K562 (cell line): Measurements from ENCODE around the gene KRT33A. TPM values are rescaled to one million over a fixed set of nuclear protein-coding genes. Genes with fewer than 3 reads are reported as not detected.
A peak's percentile ranks its signal among the peaks of the same experiment; 100 is the strongest.

Experiments
- ATAC-seq: fragments of 200-7000 bp; cut with Tn5 transposase; 3 replicates; pipeline ENCODE4 v1.9.1; 2020; ENCODE audit warnings: moderate library complexity
- BruUV-seq: library from RNA; stranded (reverse); fragments of 400-500 nt; replicated peaks from 2 replicates; lab custom pipeline; 2021; lab: Mats Ljungman, UMichigan
- CTCF ChIA-PET: fragments of 300-600 bp; formaldehyde crosslinking; extraction: SDS; loops from one replicate; lab custom pipeline; 2021; ENCODE audit warnings: low intra/inter-chr PET ratio; lab: Yijun Ruan, JAX
- POLR2A ChIA-PET: fragments of 300-600, 350-650 bp; sonication (Branson Sonifier 250); formaldehyde crosslinking; extraction: SDS; loops from one replicate; lab custom pipeline; 2021; ENCODE audit warnings: antibody characterized with exemption, inconsistent platforms; lab: Yijun Ruan, JAX
- DNase-seq, 4 experiments: peaks; one replicate each; pipeline versions ENCODE4 v3.0.0 to v3.0.0-alpha.2; 2011 to 2018; ENCODE audit warnings: low spot score in 3 of 4, mixed read lengths in 3 of 4; ENCODE audit errors: extremely low read depth in 1 of 4
- FAIRE-seq: peaks from 2 replicates; lab custom pipeline; 2011; peaks lifted over from hg19 to GRCh38; lab: Jason Lieb, UNC
- H2AFZ ChIP-seq: 2 replicates; pipeline ENCODE4 v1.6.0; 2011; ENCODE audit warnings: low read depth, low read length, control low read depth, inconsistent platforms
- H3K27ac ChIP-seq: fragments of 200-600 bp; 3 replicates; pipeline ENCODE4 v1.8.0; 2011; ENCODE audit warnings: low read depth, mild to moderate bottlenecking, control low read depth, inconsistent platforms, low read length, moderate library complexity, mixed read lengths; ENCODE audit errors: extremely low read depth
- H3K27me3 ChIP-seq, 2 experiments: fragments of 300-600 bp in 1 of 2; 2 replicates in 1 of 2; 3 replicates in 1 of 2; pipeline versions ENCODE4 v1.6.0 to v1.8.0; 2011; ENCODE audit warnings: inconsistent platforms in 2 of 2, low read length in 2 of 2, mild to moderate bottlenecking in 1 of 2, mixed read lengths in 1 of 2, moderate library complexity in 1 of 2; ENCODE audit not compliant: control insufficient read depth in 2 of 2, insufficient read depth in 2 of 2
- H3K36me3 ChIP-seq: fragments of 300-600 bp; 3 replicates; pipeline ENCODE4 v1.8.0; 2011; ENCODE audit warnings: mild to moderate bottlenecking, low read length, inconsistent platforms; ENCODE audit not compliant: control insufficient read depth, insufficient read depth
- H3K4me1 ChIP-seq, 2 experiments: fragments of 200-600 bp in 1 of 2; replicated peaks in 1 of 2; 2 replicates in 1 of 2; 3 replicates in 1 of 2; pipeline versions ENCODE4 v1.5.1 to v1.8.0; 2011; ENCODE audit warnings: inconsistent platforms in 2 of 2, low read length in 2 of 2, mild to moderate bottlenecking in 1 of 2, mixed read lengths in 1 of 2, moderate library complexity in 1 of 2; ENCODE audit not compliant: control insufficient read depth in 2 of 2, insufficient read depth in 2 of 2
- H3K4me2 ChIP-seq: 2 replicates; pipeline ENCODE4 v1.6.1; 2011; ENCODE audit warnings: low read length, control low read depth, inconsistent platforms, mixed read lengths; ENCODE audit not compliant: insufficient read depth
- H3K4me3 ChIP-seq: fragments of 200-600 bp; sonication (generic), shearing (Covaris generic); 2 replicates; pipeline ENCODE4 v1.5.1; 2016; ENCODE audit warnings: control low read depth, inconsistent platforms
- H3K79me2 ChIP-seq: fragments of 200-600 bp; 3 replicates; pipeline ENCODE4 v1.8.0; 2011; ENCODE audit warnings: low read length, inconsistent platforms; ENCODE audit not compliant: control insufficient read depth, insufficient read depth
- H3K9ac ChIP-seq, 2 experiments: 2 replicates each; pipeline versions ENCODE4 v1.6.0 to v1.6.1; 2011; ENCODE audit warnings: low read depth in 2 of 2, low read length in 2 of 2, control low read depth in 1 of 2, inconsistent platforms in 1 of 2, mild to moderate bottlenecking in 1 of 2, mixed read lengths in 1 of 2; ENCODE audit not compliant: insufficient read depth in 1 of 2
- H3K9me1 ChIP-seq: one replicate; pipeline ENCODE4 v1.6.0; 2011; ENCODE audit warnings: inconsistent platforms, mild to moderate bottlenecking, low read length, moderate library complexity; ENCODE audit not compliant: control insufficient read depth, insufficient read depth
- H3K9me3 ChIP-seq: replicated peaks from 2 replicates; pipeline ENCODE4 v1.5.1; 2011; ENCODE audit warnings: low read depth, low read length, inconsistent platforms; ENCODE audit not compliant: control insufficient read depth, insufficient read depth
- H4K20me1 ChIP-seq: replicated peaks from 2 replicates; pipeline ENCODE4 v1.6.1; 2011; ENCODE audit warnings: low read length, inconsistent platforms, mixed read lengths; ENCODE audit not compliant: control insufficient read depth, insufficient read depth
- CTCF ChIP-seq, 3 experiments: IDR thresholded peaks in 2 of 3; conservative IDR thresholded peaks in 1 of 3; 2 replicates each; pipeline ENCODE4 v1.5.1; 2011 to 2012; ENCODE audit warnings: low read length in 3 of 3, mild to moderate bottlenecking in 3 of 3, control low read depth in 2 of 3, improper control_type of control experiment in 1 of 3, inconsistent platforms in 1 of 3, low read depth in 1 of 3, mixed read lengths in 1 of 3, moderate library complexity in 1 of 3; ENCODE audit not compliant: insufficient read depth in 2 of 3
- MCM3 ChIP-seq: fragments of 450-650 bp; IDR thresholded peaks from 2 replicates; pipeline ENCODE4 v1.6.1; 2016
- WGBS: fragments of 100-300 bp; shearing (Covaris generic); methylation state at CpG from one replicate; pipeline ENCODE4 v1.1.6; 2016; ENCODE audit warnings: low coverage, mixed read lengths; ENCODE audit not compliant: insufficient coverage; ENCODE audit errors: missing lambda C conversion rate; 5-methylcytosine and 5-hydroxymethylcytosine counted together
- in situ Hi-C: fragments of 300-500 bp; cut with MboI; formaldehyde crosslinking; loops from 4 replicates; pipeline ENCODE4 v1.15.0; 2018; ENCODE audit warnings: inconsistent platforms, mixed read lengths
- intact Hi-C: fragments of 100-400 bp; cut with micrococcal nuclease; formaldehyde crosslinking; loops from 2 replicates; pipeline ENCODE4 v1.14.2; 2022
- polyA plus RNA-seq, 8 experiments: library from polyadenylated mRNA; depleted of rRNA in 4 of 8; stranded (reverse) in 5 of 8; unstranded in 3 of 8; fragments of >200 nt; fragmentation: Nextera tagmentation in 2 of 8; fragmentation: Illumina TruSeq in 1 of 8; extraction: Ambion mirVana in 2 of 8; extraction: Trizol in 1 of 8; gene quantifications; 2 replicates each; pipeline versions ENCODE4 v1.2.1 to v1.2.3, GENCODE V29; 2011 to 2014; ENCODE audit warnings: inconsistent platforms in 1 of 8, missing spikeins in 1 of 8
- total RNA-seq, 7 experiments: library from RNA; depleted of rRNA in 6 of 7; stranded (reverse); fragments of >200 nt in 6 of 7; fragmentation: Illumina TruSeq in 2 of 7; extraction: Trizol in 2 of 7; gene quantifications; 2 replicates each; pipeline versions ENCODE4 v1.2.1 to v1.2.3, GENCODE V29; 2011 to 2021; ENCODE audit warnings: low replicate concordance in 1 of 7

Gene KRT33A
- total and polyA plus RNA-seq, 9 of the 15 experiments (the other 6 are each of a cell fraction or from before 2014, with no cell fraction given), result not detected

- in situ Hi-C loops (loop anchor here (5.0 kb wide), 1 partner anchor 56 kb away; no protein-coding TSS in a partner anchor), intact Hi-C loops (no loop called here)
- Histone ChIP-seq H3K79me2 (no peaks in the 10 kb centered on the region), H3K4me1 (no peaks in the 10 kb centered on the region), H3K4me2 (no peak overlapping the region), H3K27me3 (peaks cover 0 to 27% of the 10 kb centered on the region in 2 experiments; a peak in 2 of 5 replicates), H2AFZ (no peak overlapping the region), H3K9me1 (no peaks in the 10 kb centered on the region), H4K20me1 (no peaks in the 10 kb centered on the region), H3K36me3 (no peaks in the 10 kb centered on the region), H3K27ac (no peak overlapping the region), H3K4me3 (no peak overlapping the region), H3K9me3 (no peaks in the 10 kb centered on the region), H3K9ac (no peak overlapping the region)
- 0 out of 6 replicates have a peak, but pooled peaks of 2 of the 3 experiments have one; percentile 2 to 15 for TF ChIP-seq CTCF (IDR thresholded peaks at IDR 0.05 in 2 of 3, conservative IDR thresholded peaks at IDR 0.05 in 1 of 3; ENCODE audit: insufficient read depth in 2 of 3, low read depth in 1 of 3, low read length in 3 of 3)
- TF ChIP-seq MCM3, result no peak
- CTCF ChIA-PET, result no interaction called here
- POLR2A ChIA-PET, result no interaction called here
- WGBS, result 2% methylated on average over 20 of the region's 20 CpGs
- DNase-seq, result no peak
- BruUV-seq, result no TSS peak
- no peak for FAIRE-seq
- no peak for ATAC-seq
These were observed 52.0 kb downstream of the KRT33A start for GRCh38 chr17:41298458-41299135.
